ENCODE data around the gene MMP1. TPM values are rescaled to one million over a fixed set of nuclear protein-coding genes. Genes with fewer than 3 reads are reported as not detected.
"Not testable (repeated sequence)": the region's sequence is repeated elsewhere in the genome, so short reads cannot be mapped to it uniquely, and the experiment has no call there.

Gene MMP1
- total RNA-seq, 1 donor from 2014 or later = not detected

- no peaks in the 10 kb centered on the region for H3K4me1 Mint-ChIP-seq (ENCODE audit: low read depth, unreplicated experiment)
- H3K36me3 Mint-ChIP-seq (ENCODE audit: unreplicated experiment) = peaks cover 5% of the 10 kb centered on the region
- no peak for DNase-seq
- H3K4me3 Mint-ChIP-seq (ENCODE audit: unreplicated experiment) = no peak overlapping the region
- TF ChIP-seq CTCF (IDR thresholded peaks at IDR 0.05; ENCODE audit: partially characterized antibody, unreplicated experiment) = no peak
- peaks cover 7% of the 10 kb centered on the region for H3K9me3 Mint-ChIP-seq (ENCODE audit: unreplicated experiment)
- H3K27me3 Mint-ChIP-seq (ENCODE audit: unreplicated experiment) = no peaks in the 10 kb centered on the region
- H3K27ac Mint-ChIP-seq (ENCODE audit: unreplicated experiment) = no peak overlapping the region
These were observed 48.7 kb downstream of the MMP1 start for GRCh38 chr11:102749101-102749722.

- not testable (repeated sequence) for H3K9me3 Mint-ChIP-seq (ENCODE audit: unreplicated experiment); H3K27me3 Mint-ChIP-seq (ENCODE audit: unreplicated experiment); DNase-seq; H3K4me1 Mint-ChIP-seq (ENCODE audit: low read depth, unreplicated experiment); H3K36me3 Mint-ChIP-seq (ENCODE audit: unreplicated experiment)
- peak overlapping the region; percentile 82 for H3K27ac Mint-ChIP-seq (ENCODE audit: unreplicated experiment)
- peak overlapping the region; percentile 73 for H3K4me3 Mint-ChIP-seq (ENCODE audit: unreplicated experiment)
These were observed 51.0 kb downstream of the MMP1 start for GRCh38 chr11:102746746-102747578.

Other genes starting within 250 kb of the MMP1 start
- not detected for gene MMP20, start 172.8 kb downstream of the MMP1 start, total RNA-seq (ENCODE audit: unreplicated experiment)
- not detected for gene MMP27, start 92.4 kb downstream of the MMP1 start, total RNA-seq (ENCODE audit: unreplicated experiment)
- not detected for gene MMP8, start 73.2 kb downstream of the MMP1 start, total RNA-seq (ENCODE audit: unreplicated experiment)
- not detected for gene MMP10, start 17.5 kb downstream of the MMP1 start, total RNA-seq (ENCODE audit: unreplicated experiment)
- gene MMP3, start 45.4 kb upstream of the MMP1 start, total RNA-seq (ENCODE audit: unreplicated experiment) = not detected
- gene MMP12, start 76.8 kb upstream of the MMP1 start, total RNA-seq (ENCODE audit: unreplicated experiment) = not detected
- gene MMP13, start 157.6 kb upstream of the MMP1 start, total RNA-seq (ENCODE audit: unreplicated experiment) = not detected

Measured in glutamatergic neuron (in vitro differentiated cells).